ENCODE results near the gene LBR. TPM values are rescaled to one million over a fixed set of nuclear protein-coding genes. Genes with fewer than 3 reads are reported as not detected.
"Not testable (repeated sequence)": the region's sequence is repeated elsewhere in the genome, so short reads cannot be mapped to it uniquely, and the experiment has no call there.

Gene LBR
- total RNA-seq, 1 donor from 2014 or later: 119 TPM

DNA sequence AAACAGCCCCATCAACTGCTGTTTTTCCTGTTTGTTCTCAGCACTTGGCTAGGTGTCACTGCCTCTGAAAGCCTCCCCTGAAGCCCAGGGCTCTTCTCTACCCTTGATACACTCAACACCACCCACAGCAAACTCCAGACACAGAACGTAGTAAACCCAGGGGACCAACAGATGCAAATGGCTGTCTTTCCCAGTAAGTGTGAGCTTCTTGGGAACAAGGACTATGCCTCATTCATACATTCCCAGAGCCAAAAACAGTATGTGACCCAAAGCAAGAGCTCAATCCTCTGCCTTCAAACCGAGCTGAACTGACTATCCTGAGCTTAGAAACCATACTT, 4.4 kb downstream of the LBR start:
- DNase-seq (ENCODE audit: low read depth in 2 of 2): peak in 1 of 2 donors; percentile 31

DNA sequence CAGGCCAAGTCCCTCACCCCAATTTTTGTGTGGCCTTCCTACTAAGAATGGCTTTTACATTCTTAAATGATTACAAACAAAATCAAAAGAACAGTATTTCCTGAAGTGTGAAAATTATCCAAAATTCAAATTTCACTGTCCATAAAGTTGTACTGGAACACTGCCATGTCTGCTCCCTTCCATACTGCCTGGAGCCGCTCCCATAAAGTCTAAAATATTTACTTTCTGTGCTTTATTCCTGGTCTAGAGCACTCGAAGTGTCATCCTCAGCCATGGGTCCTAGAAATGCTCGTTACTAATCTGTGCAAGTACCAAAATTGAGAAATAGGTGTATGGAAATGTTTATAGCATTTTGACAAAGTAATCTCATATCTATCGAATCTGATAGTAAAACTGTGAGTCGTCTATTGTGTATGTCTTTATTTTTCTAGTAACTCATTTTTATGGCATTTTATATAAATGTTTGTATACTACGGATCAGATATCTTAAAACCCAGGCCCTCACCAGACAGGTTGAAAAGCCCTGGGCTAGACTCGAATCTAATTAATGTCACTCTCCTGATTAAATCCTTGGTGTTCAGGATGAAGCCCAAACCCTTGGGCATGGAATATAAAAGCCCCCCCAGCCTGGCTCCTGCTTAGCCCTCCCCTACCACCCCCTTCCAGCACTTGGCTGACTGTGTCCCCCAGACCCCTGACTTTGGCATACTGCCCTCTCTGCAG, 4.9 kb downstream of the LBR start:
- no peak for DNase-seq (ENCODE audit: low read depth in 2 of 2)

DNA sequence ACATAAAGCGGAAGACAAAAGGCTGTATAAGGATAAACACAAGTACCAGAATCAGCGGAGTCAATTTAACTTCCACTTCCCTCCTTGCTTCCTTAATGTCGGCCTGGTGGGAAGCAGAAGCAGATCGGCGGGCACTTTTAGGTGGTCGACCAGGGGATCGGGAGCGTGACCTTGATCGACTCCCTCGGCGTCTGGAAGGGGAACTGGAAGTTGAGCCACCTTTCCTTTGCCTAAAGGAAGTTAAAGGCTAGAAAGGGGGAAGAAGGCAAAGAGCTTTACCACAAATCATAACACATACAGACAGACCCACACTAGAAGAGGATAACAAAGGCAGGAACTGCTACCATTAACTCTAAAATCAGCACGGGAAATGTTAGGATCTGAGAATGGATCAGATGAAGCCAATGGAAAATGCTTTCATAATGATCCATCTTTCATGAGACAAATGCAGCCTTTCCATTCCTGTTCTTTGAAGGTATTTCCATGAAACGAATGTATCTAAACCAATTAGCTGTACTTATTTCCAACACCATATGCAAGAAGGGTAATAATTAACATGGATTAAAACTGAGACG, 5.7 kb downstream of the LBR start:
- peak; percentile 24 to 65 for DNase-seq (ENCODE audit: low read depth in 2 of 2)

DNA sequence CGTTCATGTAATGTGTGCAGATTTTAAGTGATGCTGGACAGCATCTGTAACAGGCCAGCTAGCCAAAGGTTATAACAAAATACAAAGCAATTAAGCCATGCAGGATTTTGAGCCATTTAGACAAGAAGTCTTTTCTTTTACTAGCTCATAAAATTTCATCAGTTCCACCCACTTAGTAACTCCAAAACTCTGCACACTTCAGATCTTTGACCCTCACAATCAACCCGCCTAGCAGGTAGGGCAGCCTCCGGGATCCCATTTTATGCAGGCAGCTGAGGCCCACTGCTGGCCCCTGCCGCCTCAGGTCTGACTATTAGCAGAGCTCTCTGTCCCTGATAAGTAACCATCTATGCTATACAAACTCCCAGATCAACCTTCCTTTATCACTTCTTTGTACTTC, 9.2 kb downstream of the LBR start:
- no peak for DNase-seq (ENCODE audit: low read depth in 2 of 2)

DNA sequence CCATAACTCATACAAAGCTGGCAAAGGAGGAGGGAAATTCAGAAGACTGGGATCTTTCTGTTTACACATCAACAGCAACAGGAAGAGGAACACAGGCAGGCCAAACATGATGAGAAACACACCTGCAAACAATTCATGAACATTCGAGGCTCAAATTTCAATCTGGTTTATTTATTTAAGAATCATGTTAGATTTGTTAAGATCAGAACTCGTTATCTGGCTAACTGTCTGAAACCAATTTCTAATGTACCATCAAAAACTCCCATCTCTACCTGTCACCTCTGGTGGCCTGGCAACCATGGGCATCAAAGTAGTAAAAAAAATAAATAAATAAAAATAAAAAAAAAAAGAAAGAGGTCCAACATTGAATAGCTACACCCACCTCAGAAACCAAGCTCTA, 9.8 kb downstream of the LBR start:
- no peak for DNase-seq (ENCODE audit: low read depth in 2 of 2)

DNA sequence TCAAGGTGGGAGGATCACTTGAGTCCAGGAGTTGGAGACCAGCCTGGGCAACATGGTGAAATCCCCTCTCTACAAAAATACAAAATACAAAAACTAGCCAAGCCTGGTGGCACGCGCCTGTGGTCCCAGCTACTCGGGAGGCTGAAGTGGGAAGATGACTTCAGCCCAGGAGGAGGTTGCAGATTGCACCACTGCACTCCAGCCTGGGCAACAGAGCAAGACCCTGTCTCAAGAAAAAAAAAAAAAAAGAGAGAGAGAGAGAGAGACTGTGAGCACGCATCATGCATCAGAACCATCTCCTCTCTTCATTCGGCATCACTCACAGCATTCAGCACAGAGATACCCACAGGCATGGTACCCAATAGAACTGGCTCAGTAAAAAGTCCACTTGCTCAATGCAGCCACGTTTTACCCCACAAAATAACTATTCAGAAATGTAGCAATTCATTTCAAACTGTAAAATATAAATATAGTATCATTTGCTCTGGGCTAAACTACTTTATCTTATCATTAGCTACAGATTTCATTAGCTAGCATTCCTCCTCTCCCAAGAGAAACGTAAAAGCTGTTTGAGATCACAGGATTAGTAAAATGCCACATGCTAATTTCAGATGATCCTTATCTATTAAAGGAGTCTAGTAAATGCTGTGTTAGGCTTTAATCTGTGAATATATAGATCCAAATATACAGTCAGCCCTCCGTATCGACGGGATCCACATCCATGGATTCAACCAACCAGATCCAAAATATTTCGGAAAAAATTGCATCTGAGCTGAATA, 11.7 kb downstream of the LBR start:
- no peak for DNase-seq (ENCODE audit: low read depth in 2 of 2)

DNA sequence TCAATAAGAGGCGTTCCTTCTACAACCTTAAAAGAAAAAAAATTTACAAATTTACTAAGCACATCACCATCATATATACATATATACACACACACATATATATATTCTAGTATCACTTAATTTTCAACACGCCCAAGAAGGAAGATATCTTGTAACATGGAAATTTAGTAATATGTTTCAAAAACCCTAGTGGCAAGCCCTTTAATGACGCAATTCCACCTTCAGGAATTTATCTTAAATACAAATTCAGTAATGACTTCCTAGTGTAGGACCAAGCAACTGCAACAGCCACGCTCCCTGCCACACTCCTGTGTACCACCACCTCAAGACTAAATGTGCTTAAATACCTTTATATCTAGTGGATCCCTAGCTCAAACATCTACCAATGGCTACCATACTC, 12.5 kb downstream of the LBR start:
- DNase-seq (ENCODE audit: low read depth in 2 of 2): no peak

DNA sequence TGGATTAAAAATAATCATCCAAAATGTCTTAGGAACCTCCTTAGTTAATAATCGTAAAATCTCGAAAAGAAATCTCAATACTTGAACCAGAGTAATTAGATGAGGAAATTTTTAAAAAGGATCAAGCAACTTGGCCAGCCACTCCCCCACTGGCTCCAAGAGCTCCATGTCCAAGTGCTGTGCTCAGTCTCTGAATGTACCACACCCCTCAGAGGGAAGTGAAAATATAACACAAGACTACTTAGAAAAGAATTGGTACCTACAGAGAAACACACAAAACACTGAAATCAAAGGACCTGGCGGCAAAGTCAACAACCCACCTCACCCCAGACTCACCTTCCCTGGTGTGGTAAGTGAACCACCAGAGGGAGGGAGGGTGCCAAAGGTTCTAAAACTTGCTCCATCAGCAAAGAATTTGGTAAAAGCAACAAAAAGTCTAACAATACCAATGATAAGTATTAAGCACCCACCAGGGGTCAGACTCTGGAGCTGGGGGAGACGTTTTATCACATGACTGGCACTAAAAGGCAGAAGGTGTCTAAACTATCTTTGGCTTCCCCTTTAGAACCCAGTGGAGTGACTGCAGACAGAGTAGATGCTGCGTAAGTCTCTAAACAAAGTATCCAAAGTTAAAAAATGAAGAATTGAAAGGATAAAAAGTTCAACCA, 14.0 kb downstream of the LBR start:
- no peak for DNase-seq (ENCODE audit: low read depth in 2 of 2)

DNA sequence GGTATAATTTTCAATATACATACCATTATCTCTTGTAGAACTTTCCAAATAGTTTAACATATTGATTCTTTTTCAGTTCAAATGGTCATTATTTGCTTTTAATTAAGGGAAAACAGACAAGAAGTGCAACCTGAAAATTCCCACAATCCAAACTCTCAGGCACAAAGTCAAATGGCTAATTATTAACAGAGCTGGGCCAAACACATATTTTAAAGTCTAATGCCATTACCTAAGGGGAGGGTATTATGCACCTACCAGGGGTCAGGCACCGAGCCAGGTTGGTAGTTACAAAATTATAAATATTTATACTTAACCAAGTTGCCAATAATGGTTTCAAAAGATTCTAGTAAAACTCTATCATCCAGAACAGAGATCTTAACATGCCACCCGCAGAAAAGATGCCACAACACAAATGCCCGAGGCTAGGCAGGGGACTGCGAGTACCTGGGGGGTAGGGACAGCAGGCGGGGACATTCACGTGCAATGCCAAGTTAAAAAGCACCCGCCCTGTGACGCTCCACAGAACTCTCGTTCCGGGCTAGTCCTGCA, 15.0 kb downstream of the LBR start:
- no peak for DNase-seq (ENCODE audit: low read depth in 2 of 2)

DNA sequence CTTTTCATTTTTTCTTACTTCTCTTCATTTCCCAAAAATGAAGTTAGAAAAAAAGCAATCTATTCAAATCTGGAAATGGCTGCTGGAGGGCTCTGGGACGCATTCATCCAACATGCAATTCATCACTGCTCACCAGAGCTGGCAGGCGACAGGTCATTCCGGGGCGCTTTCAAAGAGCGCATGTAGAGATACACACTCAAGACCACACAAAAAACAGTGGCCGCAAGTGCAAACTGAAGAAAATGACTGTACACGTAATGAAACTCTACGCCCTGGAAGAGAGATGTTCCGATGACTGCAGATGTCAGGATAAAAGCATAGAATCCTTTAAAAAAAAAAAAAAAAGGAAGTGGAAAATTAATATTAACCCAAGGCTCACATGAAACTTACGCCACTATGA, 15.5 kb downstream of the LBR start:
- DNase-seq (ENCODE audit: low read depth in 2 of 2): no peak

DNA sequence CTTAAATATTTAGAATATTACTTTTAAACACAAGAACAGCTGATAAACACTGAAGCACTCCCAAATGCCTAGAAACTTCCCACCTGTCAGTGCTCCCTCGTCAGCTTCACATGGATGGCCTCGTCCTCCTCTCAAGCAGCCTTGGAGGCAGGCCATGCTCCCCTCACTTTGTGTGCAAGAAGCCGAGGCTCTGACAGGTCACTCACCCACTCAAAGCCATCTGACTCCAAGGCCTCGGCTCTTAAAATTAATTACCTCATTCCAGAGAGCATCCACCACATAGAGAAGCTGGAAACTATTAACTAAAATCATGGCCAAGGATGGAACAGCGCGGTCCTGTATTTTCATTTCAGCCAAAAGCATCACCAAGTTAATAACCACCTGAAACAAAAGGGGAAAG, 17.8 kb downstream of the LBR start:
- no peak for DNase-seq (ENCODE audit: low read depth in 2 of 2)

DNA sequence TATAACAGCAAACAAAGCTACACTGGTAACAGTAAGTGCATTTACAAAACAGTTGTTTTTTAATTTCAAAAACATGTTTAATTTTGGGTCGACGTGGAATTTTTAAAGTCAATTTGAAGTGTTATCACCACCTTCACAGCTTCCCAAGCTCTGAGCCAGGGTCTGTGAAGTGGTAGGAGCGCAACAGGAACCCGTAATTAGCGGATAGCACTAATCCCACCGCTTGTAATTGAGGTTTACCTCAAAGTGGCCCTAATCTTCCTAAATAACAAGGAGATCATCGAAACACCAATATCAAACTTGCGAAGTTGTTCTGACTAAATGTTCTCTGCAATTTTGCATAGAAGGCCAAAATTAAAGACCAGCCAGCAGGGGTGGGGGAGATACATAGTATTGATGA, 18.8 kb downstream of the LBR start:
- no peak for DNase-seq (ENCODE audit: low read depth in 2 of 2)

DNA sequence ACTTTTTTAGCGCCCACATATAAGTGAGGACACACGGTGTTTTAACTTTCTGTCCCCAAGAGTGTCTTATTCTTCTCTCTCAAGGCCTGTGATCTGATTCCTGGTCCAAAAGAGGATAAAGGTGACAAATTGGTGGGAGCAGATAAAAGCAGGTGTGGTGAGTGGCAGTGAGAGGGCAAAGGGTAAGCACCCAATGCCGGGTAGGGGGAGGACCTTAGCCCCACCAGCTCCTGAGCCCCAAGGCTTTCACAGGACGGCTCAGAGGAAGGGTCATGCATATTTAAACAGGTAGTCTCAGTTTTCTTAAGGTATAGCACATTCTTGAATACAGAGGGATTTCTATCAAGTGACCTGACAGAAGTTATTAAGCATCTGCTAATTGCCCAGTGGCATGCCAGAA, 19.6 kb downstream of the LBR start:
- no peak for DNase-seq (ENCODE audit: low read depth in 2 of 2)

DNA sequence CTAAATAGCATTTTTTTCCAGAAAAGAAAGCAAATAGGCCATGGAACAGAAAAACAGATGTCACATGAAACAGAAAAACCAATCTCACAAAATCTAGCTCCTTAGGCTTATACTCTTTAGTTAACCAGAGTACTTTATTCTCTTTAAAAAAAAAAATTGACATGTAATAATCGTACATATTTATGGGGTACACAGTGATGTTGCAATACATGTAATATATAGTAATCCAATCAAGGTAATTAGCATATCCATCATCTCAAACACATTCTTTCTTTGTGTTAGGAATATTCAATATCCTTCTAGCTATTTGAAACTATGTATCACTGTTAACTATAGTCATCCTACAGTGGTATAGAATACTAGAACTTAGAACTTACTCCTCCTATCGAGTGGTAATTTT, 20.1 kb downstream of the LBR start:
- DNase-seq (ENCODE audit: low read depth in 2 of 2): no peak

DNA sequence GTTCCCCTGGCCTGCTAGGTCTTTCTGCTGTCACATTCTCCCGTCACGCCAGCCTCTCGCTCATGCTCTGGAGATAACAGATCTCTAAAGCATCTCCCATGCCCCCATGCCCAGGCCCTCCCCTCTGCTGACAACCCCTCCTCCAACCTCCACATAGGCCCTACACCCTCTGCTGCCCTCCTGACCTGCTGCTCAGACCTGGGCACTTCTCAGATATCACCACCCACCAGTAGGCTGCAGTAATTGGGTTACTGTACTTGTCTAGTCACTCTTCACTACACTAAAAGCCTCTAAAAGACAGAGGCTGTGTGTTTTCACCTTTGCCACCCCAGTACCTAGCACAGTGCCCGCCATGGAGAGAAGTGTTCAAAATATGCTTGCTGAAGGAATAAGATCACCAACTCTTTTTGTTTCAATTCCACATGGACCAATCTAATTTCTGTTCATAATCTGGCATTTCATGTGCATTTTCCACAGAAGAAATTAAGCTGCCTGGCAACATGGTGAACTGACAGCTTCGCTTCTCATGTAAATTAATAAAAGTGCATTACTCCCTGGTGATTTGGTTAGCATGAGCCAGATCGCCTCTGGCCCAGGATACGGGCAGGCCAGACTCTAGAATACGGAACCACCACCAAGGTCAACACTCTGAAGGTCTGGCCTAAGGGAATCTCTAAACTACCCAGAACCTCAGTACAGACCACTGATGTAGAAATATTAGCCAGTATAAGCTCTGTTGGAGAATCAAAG, 20.7 kb downstream of the LBR start:
- DNase-seq (ENCODE audit: low read depth in 2 of 2): no peak

DNA sequence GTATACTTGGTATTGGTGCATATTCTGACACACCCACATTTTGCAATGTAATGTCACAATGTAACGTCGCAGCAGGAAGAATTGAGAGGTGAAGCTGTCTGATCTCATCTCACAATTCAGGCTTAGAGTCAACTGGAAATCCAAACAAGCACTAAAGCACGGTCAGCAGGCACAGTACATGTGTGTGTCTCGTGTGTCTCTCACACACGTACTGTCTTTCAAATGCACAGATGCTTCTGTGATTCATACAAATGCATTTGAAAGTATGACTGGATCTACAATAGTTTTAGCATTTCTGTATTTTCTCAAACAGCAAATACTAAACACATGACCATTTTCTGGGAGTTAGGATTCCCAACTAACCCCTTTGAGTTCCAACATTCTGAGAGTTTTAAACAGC, 26.9 kb downstream of the LBR start:
- no peak for DNase-seq (ENCODE audit: low read depth in 2 of 2)

DNA sequence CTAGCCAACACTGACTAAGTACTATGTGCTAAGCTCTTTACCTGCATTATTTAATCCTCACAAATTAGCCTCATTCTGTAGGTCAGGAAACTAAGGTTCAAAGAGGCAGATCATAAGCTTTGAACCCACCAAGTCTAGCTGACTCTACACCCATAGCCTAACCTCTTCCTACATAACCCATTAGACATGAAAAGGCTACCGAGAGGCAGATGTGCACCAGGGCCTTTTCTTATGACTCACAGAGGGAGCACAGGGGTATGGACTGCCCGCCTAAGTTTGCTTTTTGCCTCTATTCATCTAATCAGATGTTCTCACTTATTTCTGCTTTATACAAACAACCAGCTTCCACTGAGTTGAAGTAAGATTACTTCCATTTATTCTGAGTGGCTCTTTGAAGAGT, 31.5 kb downstream of the LBR start:
- DNase-seq (ENCODE audit: low read depth in 2 of 2): no peak

DNA sequence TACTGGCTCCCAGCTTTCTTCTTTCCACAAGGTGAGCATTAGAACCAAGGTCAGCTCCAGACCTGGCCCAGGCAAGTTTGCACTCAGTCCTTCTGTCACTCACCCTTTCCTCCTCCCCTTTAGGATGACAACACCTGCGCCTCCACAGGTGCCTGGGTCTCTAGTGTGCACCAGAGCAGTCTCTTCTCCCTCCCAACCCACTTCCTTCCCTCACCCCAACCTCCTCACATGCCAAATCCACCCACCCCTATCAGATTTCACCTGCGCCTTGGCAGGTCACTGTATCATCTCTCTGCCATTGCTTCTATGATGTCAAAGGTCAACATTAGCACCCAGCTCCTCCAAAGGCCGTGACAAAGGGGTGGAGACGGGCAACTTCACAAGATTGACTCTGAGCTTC, 38.0 kb downstream of the LBR start:
- no peak for DNase-seq (ENCODE audit: low read depth in 2 of 2)

DNA sequence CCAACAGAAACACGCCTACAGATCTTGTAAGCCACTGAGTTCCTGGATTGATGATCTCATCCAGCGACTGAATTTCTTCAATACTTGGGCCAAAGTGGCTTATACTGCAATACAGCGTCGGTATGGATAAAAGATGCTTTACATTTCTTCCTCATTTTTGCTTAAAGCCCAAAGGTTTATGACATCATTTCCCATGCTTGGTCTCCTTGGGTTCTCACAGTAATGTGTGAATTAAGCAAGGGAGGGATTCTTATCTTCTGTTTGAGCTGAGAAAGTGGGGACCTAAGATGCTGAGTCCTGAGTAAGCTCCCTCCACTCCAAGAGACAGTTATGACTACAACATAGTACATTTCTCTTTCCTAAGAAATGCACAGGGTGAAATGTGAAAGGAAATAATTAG, 39.5 kb downstream of the LBR start:
- no peak for DNase-seq (ENCODE audit: low read depth in 2 of 2)

DNA sequence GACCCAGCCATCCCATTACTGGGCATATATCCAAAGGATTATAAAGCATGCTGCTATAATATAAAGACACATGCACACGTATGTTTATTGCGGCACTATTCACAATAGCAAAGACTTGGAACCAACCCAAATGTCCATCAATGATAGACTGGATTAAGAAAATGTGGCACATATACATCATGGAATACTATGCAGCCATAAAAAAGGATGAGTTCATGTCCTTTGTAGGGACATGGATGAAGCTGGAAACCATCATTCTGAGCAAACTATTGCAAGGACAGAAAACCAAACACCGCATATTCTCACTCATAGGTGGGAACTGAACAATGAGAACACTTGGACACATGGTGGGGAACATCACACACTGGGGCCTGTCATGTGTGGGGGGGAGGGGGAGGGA, 41.0 kb downstream of the LBR start:
- DNase-seq (ENCODE audit: low read depth in 2 of 2): not testable (repeated sequence)

DNA sequence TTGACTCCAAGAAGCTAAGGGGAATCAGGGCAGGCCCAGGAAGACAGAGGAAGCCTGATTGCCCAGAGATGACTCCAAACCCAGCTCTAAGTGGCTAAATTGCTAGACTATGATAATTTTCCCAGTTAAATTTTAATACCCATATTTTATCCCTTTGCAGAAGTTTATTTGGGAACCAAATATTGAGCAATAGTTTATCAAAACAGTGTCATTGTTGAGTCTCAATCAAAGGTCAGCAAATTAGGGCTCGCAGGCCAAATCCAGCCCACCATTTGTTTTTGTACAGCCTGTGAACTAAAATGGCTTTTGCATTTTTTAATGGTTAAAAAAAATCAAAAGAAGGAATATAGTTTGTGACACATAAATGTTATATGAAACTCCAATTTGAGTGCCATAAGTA, 47.1 kb downstream of the LBR start:
- DNase-seq (ENCODE audit: low read depth in 2 of 2): no peak

DNA sequence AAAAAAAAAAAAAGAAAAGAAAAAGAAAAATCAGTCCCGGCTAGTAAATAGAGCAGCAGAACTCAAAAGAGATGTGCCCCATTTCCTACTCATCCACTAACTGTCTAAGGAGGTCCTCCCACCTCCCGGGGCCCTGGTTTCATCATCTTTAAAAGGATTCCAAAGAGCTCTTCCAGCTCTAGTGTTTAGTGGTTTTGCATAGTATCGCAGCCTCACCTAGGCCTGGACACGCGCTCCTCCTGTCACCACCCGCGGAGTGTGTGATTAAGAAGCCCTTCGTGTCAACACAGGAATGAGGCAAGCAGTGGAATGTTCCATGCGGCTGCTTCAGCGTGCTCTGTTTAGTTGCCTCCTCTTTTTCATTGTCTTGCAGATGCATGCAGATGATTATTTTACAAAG, 49.0 kb downstream of the LBR start:
- no peak for DNase-seq (ENCODE audit: low read depth in 2 of 2)
